HG02840 (cell line): ENCODE measurements around the gene TTLL8.

Source experiments
- ATAC-seq: cut with Tn5 transposase; IDR thresholded peaks from one replicate; pipeline ENCODE4 v1.9.1; 2021; ENCODE audit warnings: mild to moderate bottlenecking, moderate library complexity, moderate number of reproducible peaks; ENCODE audit not compliant: unreplicated experiment, low FRiP score

The TTLL8 gene

GRCh38 chr22:50046019-50046415, 12.1 kb downstream of the TTLL8 start:
- ATAC-seq, result no peak

GRCh38 chr22:50045211-50046018, 12.7 kb downstream of the TTLL8 start:
- ATAC-seq, result no peak

- no peak for ATAC-seq
Observed at GRCh38 chr22:50044485-50045118, 13.5 kb downstream of the TTLL8 start.

GRCh38 chr22:50041361-50042065, 16.6 kb downstream of the TTLL8 start:
- ATAC-seq, result no peak

- no peak for ATAC-seq
Observed at GRCh38 chr22:50040717-50041116, 17.4 kb downstream of the TTLL8 start.

- no peak for ATAC-seq
Observed at GRCh38 chr22:50039669-50040443, 18.2 kb downstream of the TTLL8 start.

GRCh38 chr22:50035976-50036724, 21.9 kb downstream of the TTLL8 start:
- no peak for ATAC-seq

GRCh38 chr22:50035131-50035881, 22.8 kb downstream of the TTLL8 start:
- no peak for ATAC-seq

- ATAC-seq, result no peak
Observed at GRCh38 chr22:50034126-50035081, 23.7 kb downstream of the TTLL8 start.

GRCh38 chr22:50032941-50033601, 25.0 kb downstream of the TTLL8 start:
- no peak for ATAC-seq

- ATAC-seq, result no peak
Observed at GRCh38 chr22:50032109-50032871, 25.8 kb downstream of the TTLL8 start.

GRCh38 chr22:50031189-50032091, 26.7 kb downstream of the TTLL8 start:
- no peak for ATAC-seq

GRCh38 chr22:50030297-50031188, 27.6 kb downstream of the TTLL8 start:
- no peak for ATAC-seq

GRCh38 chr22:50027639-50028537, 30.2 kb downstream of the TTLL8 start:
- no peak for ATAC-seq
